Keratinocyte (primary cell): ENCODE results near the gene GCNT1.

Source experiments
- CTCF ChIP-seq, 3 experiments: IDR thresholded peaks in 1 of 3; conservative IDR thresholded peaks in 1 of 3; optimal IDR thresholded peaks in 1 of 3; 2 replicates in 2 of 3; 3 replicates in 1 of 3; pipeline versions ENCODE3 to v1.5.1; 2011; ENCODE audit warnings: low read length in 3 of 3, mild to moderate bottlenecking in 3 of 3, moderate library complexity in 2 of 3, control low read depth in 1 of 3, inconsistent platforms in 1 of 3; ENCODE audit not compliant: insufficient read depth in 2 of 3; ENCODE audit errors: extremely low read depth in 1 of 3
- EZH2 ChIP-seq: IDR thresholded peaks from one replicate; pipeline ENCODE4 v1.6.1; 2012; ENCODE audit warnings: inconsistent platforms, mild to moderate bottlenecking, low read length, moderate library complexity

GRCh38 chr9:76425677-76426453 is 33.1 kb upstream of the GCNT1 start:
- TF ChIP-seq CTCF (optimal IDR thresholded peaks at IDR 0.05 in 1 of 3, IDR thresholded peaks at IDR 0.05 in 1 of 3, conservative IDR thresholded peaks at IDR 0.05 in 1 of 3; ENCODE audit: extremely low read depth in 1 of 3, insufficient read depth in 2 of 3, low read length in 3 of 3) (no peak), EZH2 (no peak)
